Esophagus muscularis mucosa (tissue), 4 donors: ENCODE data around the gene SCGB3A1.

Source experiments
- CTCF ChIP-seq, 3 experiments: fragments of 200-600 bp in 2 of 3; fragments of 450-650 bp in 1 of 3; sonication (generic) in 2 of 3; IDR thresholded peaks; one replicate each; pipeline ENCODE4 v1.5.1; 2017 to 2019; ENCODE audit warnings: antibody characterized with exemption in 3 of 3, mild to moderate bottlenecking in 2 of 3, moderate library complexity in 1 of 3
- EP300 ChIP-seq: sonication (generic); formaldehyde crosslinking; IDR thresholded peaks from one replicate; pipeline ENCODE4 v1.6.1; 2017; ENCODE audit warnings: antibody characterized with exemption
- POLR2A ChIP-seq: fragments of 450-650 bp; IDR thresholded peaks from one replicate; pipeline ENCODE4 v1.6.1; 2017; ENCODE audit warnings: antibody characterized with exemption, moderate library complexity, mild to moderate bottlenecking, low read depth
- POLR2AphosphoS5 ChIP-seq, 2 donors: sonication (generic); formaldehyde crosslinking; IDR thresholded peaks; one replicate each; pipeline ENCODE4 v1.6.1; 2017; ENCODE audit warnings: antibody characterized with exemption in 2 of 2

- TF ChIP-seq CTCF (IDR thresholded peaks at IDR 0.05): no peak
- no peak for TF ChIP-seq POLR2A
- no peak for TF ChIP-seq POLR2AphosphoS5 (IDR thresholded peaks at IDR 0.05)
- no peak for TF ChIP-seq EP300
Observed at GRCh38 chr5:180589771-180590542, 1.3 kb downstream of the SCGB3A1 start.
